OCI-LY7 (cell line): ENCODE data around the gene PIGQ. TPM values are rescaled to one million over a fixed set of nuclear protein-coding genes. Genes with fewer than 3 reads are reported as not detected.

Experiments used
- BruUV-seq: library from RNA; stranded (reverse); fragments of 400-500 nt; replicated peaks from 2 replicates; lab custom pipeline; 2021; lab: Mats Ljungman, UMichigan
- CTCF ChIA-PET: fragments of 300-600 bp; sonication (Branson Sonifier 250); formaldehyde crosslinking; loops from one replicate; lab custom pipeline; 2022; ENCODE audit warnings: antibody characterized with exemption; ENCODE audit not compliant: unreplicated experiment; lab: Charles Lee
- POLR2A ChIA-PET: fragments of 300-600 bp; sonication (Branson Sonifier 250); formaldehyde crosslinking; loops from one replicate; lab custom pipeline; 2022; ENCODE audit warnings: antibody characterized with exemption; lab: Charles Lee
- DNase-seq: peaks from one replicate; pipeline ENCODE4 v3.0.0-alpha.2; 2015; ENCODE audit warnings: low spot score
- H2AFZ ChIP-seq: fragments of 200-600 bp; sonication (generic), shearing (Covaris generic); 2 replicates; pipeline ENCODE4 v1.6.1; 2014; ENCODE audit warnings: mild to moderate bottlenecking, antibody characterized with exemption, low read length, moderate library complexity
- H3K27ac ChIP-seq: fragments of 200-600 bp; sonication (generic); 2 replicates; pipeline ENCODE4 v1.5.1; 2014; ENCODE audit warnings: mixed run types, low read depth, mild to moderate bottlenecking, moderate library complexity, low read length, inconsistent platforms; ENCODE audit not compliant: poor library complexity, severe bottlenecking
- H3K36me3 ChIP-seq: fragments of 200-600 bp; sonication (generic); 2 replicates; pipeline ENCODE4 v1.6.1; 2014; ENCODE audit warnings: mild to moderate bottlenecking, antibody characterized with exemption, low read length, moderate library complexity, mixed read lengths; ENCODE audit not compliant: insufficient read depth
- H3K4me1 ChIP-seq: fragments of 200-600 bp; sonication (generic); 2 replicates; pipeline ENCODE4 v1.5.1; 2014; ENCODE audit warnings: mild to moderate bottlenecking, low read length; ENCODE audit not compliant: insufficient read depth, poor library complexity, severe bottlenecking
- H3K4me2 ChIP-seq: fragments of 200-600 bp; sonication (generic); 2 replicates; pipeline ENCODE4 v1.6.1; 2014; ENCODE audit warnings: mild to moderate bottlenecking, low read length
- H3K4me3 ChIP-seq: fragments of 200-600 bp; sonication (generic); 2 replicates; pipeline ENCODE4 v1.5.1; 2014; ENCODE audit warnings: mild to moderate bottlenecking, low read depth, low read length; ENCODE audit not compliant: poor library complexity, severe bottlenecking
- H3K79me2 ChIP-seq: fragments of 200-600 bp; sonication (generic); 2 replicates; pipeline ENCODE4 v1.6.1; 2016; ENCODE audit warnings: low read depth, mild to moderate bottlenecking, low read length, moderate library complexity, mixed read lengths; ENCODE audit not compliant: insufficient read depth
- H3K9me2 ChIP-seq: fragments of 200-600 bp; sonication (generic); 2 replicates; pipeline ENCODE4 v1.6.1; 2016; ENCODE audit warnings: mild to moderate bottlenecking, low read length, mixed read lengths; ENCODE audit not compliant: insufficient read depth
- H3K9me3 ChIP-seq: fragments of 200-600 bp; sonication (generic); 2 replicates; pipeline ENCODE4 v1.6.1; 2014; ENCODE audit warnings: mild to moderate bottlenecking, mixed run types, low read length, mixed read lengths
- H4K20me1 ChIP-seq: fragments of 200-600 bp; sonication (generic); 2 replicates; pipeline ENCODE4 v1.6.1; 2014; ENCODE audit warnings: mild to moderate bottlenecking, antibody characterized with exemption, low read length, moderate library complexity, mixed read lengths; ENCODE audit not compliant: insufficient read depth
- CTCF ChIP-seq: fragments of 200-600 bp; sonication (generic); conservative IDR thresholded peaks from 2 replicates; pipeline ENCODE4 v1.5.1; 2014; ENCODE audit warnings: mild to moderate bottlenecking, antibody characterized with exemption, low read length, moderate library complexity, mixed read lengths
- EZH2phosphoT487 ChIP-seq: fragments of 200-600 bp; sonication (generic); IDR thresholded peaks from 2 replicates; pipeline ENCODE4 v1.6.1; 2018; ENCODE audit warnings: low read depth, borderline replicate concordance, mild to moderate bottlenecking, mixed run types, antibody characterized with exemption, low read length, moderate library complexity, mixed read lengths
- intact Hi-C: fragments of 100-400 bp; cut with micrococcal nuclease; formaldehyde crosslinking; loops from one replicate; pipeline ENCODE4 v1.10.0; 2022; ENCODE audit not compliant: unreplicated experiment
- total RNA-seq, 2 experiments: library from RNA; depleted of rRNA in 1 of 2; stranded (reverse); fragments of >200 nt in 1 of 2; shearing (Covaris generic) in 1 of 2; gene quantifications; 2 replicates each; pipeline ENCODE4 v1.2.3, GENCODE V29; 2014 to 2022

PIGQ gene
- total RNA-seq, 2 experiments from 2014 or later: 39.0 to 54.2 TPM

- Histone ChIP-seq H3K4me3 (peak within 1 kb of the TSS; percentile 92), H3K4me1 (peaks cover 24% of the 10 kb centered on the region), H2AFZ (peak within 1 kb of the TSS; percentile 5; the same call in 1 of the 2 replicates), H3K79me2 (peaks cover 46% of the 10 kb centered on the region), H3K9me3 (no peaks in the 10 kb centered on the region), H3K4me2 (peak within 1 kb of the TSS; percentile 92), H3K27ac (peak within 1 kb of the TSS; percentile 49), H3K9me2 (no peaks in the 10 kb centered on the region), H3K36me3 (peaks cover 13% of the 10 kb centered on the region; the same call in 1 of the 2 replicates), H4K20me1 (no peaks in the 10 kb centered on the region)
- ChIA-PET POLR2A (interaction anchor here (0.8 kb wide), 1 partner anchor 71 kb away, joined by 4 read pairs; no protein-coding TSS in a partner anchor), CTCF (no interaction called here)
- intact Hi-C loops: loop anchor here (1.0 kb wide), 1 partner anchor 39 kb away; no protein-coding TSS in a partner anchor
- peak; percentile 92 for DNase-seq
- BruUV-seq: no TSS peak
- TF ChIP-seq EZH2phosphoT487 (no peak), CTCF (no peak)
Observed at GRCh38 chr16:527015-527903, 42.5 kb upstream of the PIGQ start, which contains the start of gene CAPN15. TSS of gene CAPN15 (plus strand) at chr16:527712. CDS start at chr16:546839, 19,127 bp downstream.

- intact Hi-C loops: no loop called here
- no peak for TF ChIP-seq EZH2phosphoT487
- no peaks in the 10 kb centered on the region for H3K9me3 ChIP-seq
- peak overlapping the region; percentile 92 for H3K4me3 ChIP-seq
- peaks cover 24% of the 10 kb centered on the region for H3K4me1 ChIP-seq
- peak overlapping the region; percentile 15 for H3K27ac ChIP-seq
- peak overlapping the region; percentile 92 for H3K4me2 ChIP-seq
- peaks cover 46% of the 10 kb centered on the region for H3K79me2 ChIP-seq
- DNase-seq: peak; percentile 37
- POLR2A ChIA-PET: no interaction called here
- H3K36me3 ChIP-seq: peaks cover 13% of the 10 kb centered on the region; the same call in 1 of the 2 replicates
- CTCF ChIA-PET: no interaction called here
- no peaks in the 10 kb centered on the region for H4K20me1 ChIP-seq
- no TSS peak for BruUV-seq
- no peaks in the 10 kb centered on the region for H3K9me2 ChIP-seq
- no peak overlapping the region for H2AFZ ChIP-seq
Observed at GRCh38 chr16:528111-529011, 41.4 kb upstream of the PIGQ start.

GRCh38 chr16:529012-529575, 40.7 kb upstream of the PIGQ start:
- no TSS peak for BruUV-seq
- peak overlapping the region; percentile 92 for H3K4me3 ChIP-seq
- peak; percentile 40 for DNase-seq
- H3K4me1 ChIP-seq: peaks cover 24% of the 10 kb centered on the region
- no peaks in the 10 kb centered on the region for H4K20me1 ChIP-seq
- CTCF ChIA-PET: no interaction called here
- no peaks in the 10 kb centered on the region for H3K9me2 ChIP-seq
- TF ChIP-seq EZH2phosphoT487 (no peak), CTCF (no peak)
- H3K9me3 ChIP-seq: no peaks in the 10 kb centered on the region
- H2AFZ ChIP-seq: no peak overlapping the region
- H3K36me3 ChIP-seq: peaks cover 13% of the 10 kb centered on the region; the same call in 1 of the 2 replicates
- POLR2A ChIA-PET: no interaction called here
- H3K4me2 ChIP-seq: peak overlapping the region; percentile 92
- peak overlapping the region; percentile 15 for H3K27ac ChIP-seq
- H3K79me2 ChIP-seq: peaks cover 46% of the 10 kb centered on the region
- intact Hi-C loops: no loop called here
